Measurements from ENCODE around the gene RB1. TPM values are rescaled to one million over a fixed set of nuclear protein-coding genes. Genes with fewer than 3 reads are reported as not detected.
A peak's percentile ranks its signal among the peaks of the same experiment; 100 is the strongest.

RB1 gene
- total and polyA plus RNA-seq, 9 of the 15 experiments (the other 6 are each of a cell fraction or from before 2014, with no cell fraction given): 5.0 to 23.8 (median 17.9) TPM

DNA sequence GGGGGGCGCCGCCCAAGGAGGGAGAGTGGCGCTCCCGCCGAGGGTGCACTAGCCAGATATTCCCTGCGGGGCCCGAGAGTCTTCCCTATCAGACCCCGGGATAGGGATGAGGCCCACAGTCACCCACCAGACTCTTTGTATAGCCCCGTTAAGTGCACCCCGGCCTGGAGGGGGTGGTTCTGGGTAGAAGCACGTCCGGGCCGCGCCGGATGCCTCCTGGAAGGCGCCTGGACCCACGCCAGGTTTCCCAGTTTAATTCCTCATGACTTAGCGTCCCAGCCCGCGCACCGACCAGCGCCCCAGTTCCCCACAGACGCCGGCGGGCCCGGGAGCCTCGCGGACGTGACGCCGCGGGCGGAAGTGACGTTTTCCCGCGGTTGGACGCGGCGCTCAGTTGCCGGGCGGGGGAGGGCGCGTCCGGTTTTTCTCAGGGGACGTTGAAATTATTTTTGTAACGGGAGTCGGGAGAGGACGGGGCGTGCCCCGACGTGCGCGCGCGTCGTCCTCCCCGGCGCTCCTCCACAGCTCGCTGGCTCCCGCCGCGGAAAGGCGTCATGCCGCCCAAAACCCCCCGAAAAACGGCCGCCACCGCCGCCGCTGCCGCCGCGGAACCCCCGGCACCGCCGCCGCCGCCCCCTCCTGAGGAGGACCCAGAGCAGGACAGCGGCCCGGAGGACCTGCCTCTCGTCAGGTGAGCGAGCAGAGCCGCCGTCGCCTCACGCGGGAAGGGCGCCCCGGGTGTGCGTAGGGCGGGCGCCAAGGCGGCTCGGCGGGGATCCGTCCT lies at the start of gene RB1 (continued):
- no peak for TF ChIP-seq TCF15 (CRISPR knock-in tag; IDR thresholded peaks at IDR 0.05)
- TF ChIP-seq CREM (IDR thresholded peaks at IDR 0.05; ENCODE audit: low read depth): peak; percentile 97
- TF ChIP-seq, protein P1, sequence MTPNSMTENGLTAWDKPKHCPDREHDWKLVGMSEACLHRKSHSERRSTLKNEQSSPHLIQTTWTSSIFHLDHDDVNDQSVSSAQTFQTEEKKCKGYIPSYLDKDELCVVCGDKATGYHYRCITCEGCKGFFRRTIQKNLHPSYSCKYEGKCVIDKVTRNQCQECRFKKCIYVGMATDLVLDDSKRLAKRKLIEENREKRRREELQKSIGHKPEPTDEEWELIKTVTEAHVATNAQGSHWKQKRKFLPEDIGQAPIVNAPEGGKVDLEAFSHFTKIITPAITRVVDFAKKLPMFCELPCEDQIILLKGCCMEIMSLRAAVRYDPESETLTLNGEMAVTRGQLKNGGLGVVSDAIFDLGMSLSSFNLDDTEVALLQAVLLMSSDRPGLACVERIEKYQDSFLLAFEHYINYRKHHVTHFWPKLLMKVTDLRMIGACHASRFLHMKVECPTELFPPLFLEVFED (CRISPR knock-in tag; conservative IDR thresholded peaks at IDR 0.05): no peak
- TF ChIP-seq NONO (IDR thresholded peaks at IDR 0.05; ENCODE audit: low read depth in 2 of 2, low read length in 1 of 2): peak in 1 of 2 experiments; percentile 41; a peak in 1 of 4 replicates
- peak; percentile 85 for TF ChIP-seq PHF8 (IDR thresholded peaks at IDR 0.05; ENCODE audit: borderline replicate concordance, low read length)
- TF ChIP-seq ATF1 (CRISPR knock-in tag; IDR thresholded peaks at IDR 0.05): peak; percentile 45; the same call in 1 of the 2 replicates
- TF ChIP-seq ATF1 (tag; IDR thresholded peaks at IDR 0.05): peak; percentile 96
- TF ChIP-seq NR3C1 (CRISPR knock-in tag; IDR thresholded peaks at IDR 0.05): no peak
- TF ChIP-seq HEY1 (CRISPR knock-in tag; IDR thresholded peaks at IDR 0.05; ENCODE audit: borderline replicate concordance): no peak
- TF ChIP-seq, protein P2, sequence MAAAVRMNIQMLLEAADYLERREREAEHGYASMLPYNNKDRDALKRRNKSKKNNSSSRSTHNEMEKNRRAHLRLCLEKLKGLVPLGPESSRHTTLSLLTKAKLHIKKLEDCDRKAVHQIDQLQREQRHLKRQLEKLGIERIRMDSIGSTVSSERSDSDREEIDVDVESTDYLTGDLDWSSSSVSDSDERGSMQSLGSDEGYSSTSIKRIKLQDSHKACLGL (CRISPR knock-in tag; IDR thresholded peaks at IDR 0.05; ENCODE audit: borderline replicate concordance, poor library complexity, severe bottlenecking): no peak
- TF ChIP-seq TGIF2 (CRISPR knock-in tag; IDR thresholded peaks at IDR 0.05): peak; percentile 73
- TF ChIP-seq, protein P3, sequence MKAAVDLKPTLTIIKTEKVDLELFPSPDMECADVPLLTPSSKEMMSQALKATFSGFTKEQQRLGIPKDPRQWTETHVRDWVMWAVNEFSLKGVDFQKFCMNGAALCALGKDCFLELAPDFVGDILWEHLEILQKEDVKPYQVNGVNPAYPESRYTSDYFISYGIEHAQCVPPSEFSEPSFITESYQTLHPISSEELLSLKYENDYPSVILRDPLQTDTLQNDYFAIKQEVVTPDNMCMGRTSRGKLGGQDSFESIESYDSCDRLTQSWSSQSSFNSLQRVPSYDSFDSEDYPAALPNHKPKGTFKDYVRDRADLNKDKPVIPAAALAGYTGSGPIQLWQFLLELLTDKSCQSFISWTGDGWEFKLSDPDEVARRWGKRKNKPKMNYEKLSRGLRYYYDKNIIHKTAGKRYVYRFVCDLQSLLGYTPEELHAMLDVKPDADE (conservative IDR thresholded peaks at IDR 0.05; ENCODE audit: control insufficient read depth, low read depth, low read length): peak; percentile 24; the same call in 1 of the 2 replicates
- TF ChIP-seq, protein P4, sequence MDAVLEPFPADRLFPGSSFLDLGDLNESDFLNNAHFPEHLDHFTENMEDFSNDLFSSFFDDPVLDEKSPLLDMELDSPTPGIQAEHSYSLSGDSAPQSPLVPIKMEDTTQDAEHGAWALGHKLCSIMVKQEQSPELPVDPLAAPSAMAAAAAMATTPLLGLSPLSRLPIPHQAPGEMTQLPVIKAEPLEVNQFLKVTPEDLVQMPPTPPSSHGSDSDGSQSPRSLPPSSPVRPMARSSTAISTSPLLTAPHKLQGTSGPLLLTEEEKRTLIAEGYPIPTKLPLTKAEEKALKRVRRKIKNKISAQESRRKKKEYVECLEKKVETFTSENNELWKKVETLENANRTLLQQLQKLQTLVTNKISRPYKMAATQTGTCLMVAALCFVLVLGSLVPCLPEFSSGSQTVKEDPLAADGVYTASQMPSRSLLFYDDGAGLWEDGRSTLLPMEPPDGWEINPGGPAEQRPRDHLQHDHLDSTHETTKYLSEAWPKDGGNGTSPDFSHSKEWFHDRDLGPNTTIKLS (IDR thresholded peaks at IDR 0.05; ENCODE audit: borderline replicate concordance, low read depth): 0 out of 2 replicates have a peak, but pooled peaks have one; percentile 33
- no peak for TF ChIP-seq SAFB2 (IDR thresholded peaks at IDR 0.05; ENCODE audit: borderline replicate concordance, low read depth, low read length, severe bottlenecking)
- TF ChIP-seq ZBTB12 (CRISPR knock-in tag; IDR thresholded peaks at IDR 0.05): peak; percentile 86
- TF ChIP-seq SMAD1 (IDR thresholded peaks at IDR 0.05; ENCODE audit: low read depth, low read length, partially characterized antibody): peak; percentile 39
- TF ChIP-seq TAF1 (IDR thresholded peaks at IDR 0.05; ENCODE audit: control insufficient read depth, extremely low read depth, insufficient read depth, low read length, severe bottlenecking): peak; percentile 64
- 0 out of 2 replicates have a peak, but pooled peaks have one; percentile 5 for TF ChIP-seq NFE2 (IDR thresholded peaks at IDR 0.05; ENCODE audit: low read depth)
- TF ChIP-seq FOXA1 (IDR thresholded peaks at IDR 0.05; ENCODE audit: borderline replicate concordance): no peak
- TF ChIP-seq GABPB1 (CRISPR knock-in tag; IDR thresholded peaks at IDR 0.05): peak; percentile 93

Data from K562 (cell line).